H9 (cell line): ENCODE measurements around the gene GOLGA3. TPM values are rescaled to one million over a fixed set of nuclear protein-coding genes. Genes with fewer than 3 reads are reported as not detected.

Experiments
- DNase-seq: peaks from one replicate; pipeline ENCODE4 v3.0.0-alpha.2; 2017
- H2AFZ ChIP-seq: one replicate; pipeline ENCODE4 v1.6.1; 2013; ENCODE audit warnings: mild to moderate bottlenecking, low read length, control low read depth, moderate library complexity
- H2AK5ac ChIP-seq: 2 replicates; pipeline ENCODE4 v1.6.1; 2013; ENCODE audit warnings: low read length, control low read depth, mixed read lengths; ENCODE audit not compliant: insufficient read length
- H2BK120ac ChIP-seq: one replicate; pipeline ENCODE4 v1.6.1; 2013; ENCODE audit warnings: low read depth, mild to moderate bottlenecking, low read length, control low read depth, inconsistent platforms; ENCODE audit not compliant: poor library complexity, severe bottlenecking
- H2BK12ac ChIP-seq: 2 replicates; pipeline ENCODE4 v1.6.1; 2013; ENCODE audit warnings: low read length, control low read depth, mixed read lengths, low read depth; ENCODE audit not compliant: insufficient read length
- H2BK15ac ChIP-seq: 2 replicates; pipeline ENCODE4 v1.6.1; 2013; ENCODE audit warnings: low read depth, low read length, control low read depth
- H2BK20ac ChIP-seq: one replicate; pipeline ENCODE4 v1.6.1; 2013; ENCODE audit warnings: low read depth, mild to moderate bottlenecking, low read length, control low read depth, inconsistent platforms; ENCODE audit not compliant: poor library complexity, severe bottlenecking
- H2BK5ac ChIP-seq: 2 replicates; pipeline ENCODE4 v1.6.1; 2013; ENCODE audit warnings: low read length, control low read depth, mixed read lengths; ENCODE audit not compliant: insufficient read length
- H3K14ac ChIP-seq: 2 replicates; pipeline ENCODE4 v1.6.1; 2013; ENCODE audit warnings: low read length, control low read depth; ENCODE audit not compliant: insufficient read depth
- H3K18ac ChIP-seq: 2 replicates; pipeline ENCODE4 v1.6.1; 2013; ENCODE audit warnings: low read depth, mild to moderate bottlenecking, mixed read lengths, low read length, control low read depth; ENCODE audit not compliant: insufficient read length
- H3K23ac ChIP-seq: 2 replicates; pipeline ENCODE4 v1.6.1; 2013; ENCODE audit warnings: low read length, control low read depth, mixed read lengths, low read depth; ENCODE audit not compliant: insufficient read length
- H3K23me2 ChIP-seq: 2 replicates; pipeline ENCODE4 v1.6.1; 2013; ENCODE audit warnings: low read depth, mild to moderate bottlenecking, mixed read lengths, low read length, control low read depth; ENCODE audit not compliant: insufficient read length, poor library complexity, severe bottlenecking
- H3K27ac ChIP-seq: 2 replicates; pipeline ENCODE4 v1.5.1; 2013; ENCODE audit warnings: low read length, control low read depth, mixed read lengths, low read depth; ENCODE audit not compliant: insufficient read length
- H3K27me3 ChIP-seq: 2 replicates; pipeline ENCODE4 v1.6.1; 2013; ENCODE audit warnings: low read length, control low read depth, inconsistent platforms; ENCODE audit not compliant: insufficient read depth
- H3K4ac ChIP-seq: 2 replicates; pipeline ENCODE4 v1.6.1; 2013; ENCODE audit warnings: low read depth, mild to moderate bottlenecking, control low read depth, inconsistent platforms, low read length, moderate library complexity
- H3K4me1 ChIP-seq: 2 replicates; pipeline ENCODE4 v1.6.1; 2013; ENCODE audit warnings: low read length, control low read depth, inconsistent platforms; ENCODE audit not compliant: insufficient read depth
- H3K4me2 ChIP-seq: 2 replicates; pipeline ENCODE4 v1.6.1; 2013; ENCODE audit warnings: low read length, control low read depth, mixed read lengths; ENCODE audit not compliant: insufficient read length, insufficient read depth
- H3K56ac ChIP-seq: 2 replicates; pipeline ENCODE4 v1.6.1; 2013; ENCODE audit warnings: low read depth, mild to moderate bottlenecking, mixed read lengths, low read length, control low read depth; ENCODE audit not compliant: insufficient read length
- H3K79me1 ChIP-seq: 2 replicates; pipeline ENCODE4 v1.6.1; 2013; ENCODE audit warnings: low read depth, mild to moderate bottlenecking, moderate library complexity, low read length, control low read depth, inconsistent platforms; ENCODE audit not compliant: insufficient read depth, poor library complexity, severe bottlenecking
- H3K79me2 ChIP-seq: 2 replicates; pipeline ENCODE4 v1.6.1; 2013; ENCODE audit warnings: low read length, control low read depth, inconsistent platforms; ENCODE audit not compliant: insufficient read depth
- H3K9ac ChIP-seq: 2 replicates; pipeline ENCODE4 v1.6.1; 2013; ENCODE audit warnings: low read length, control low read depth, mixed read lengths; ENCODE audit not compliant: insufficient read length; ENCODE audit errors: extremely low read depth
- H3K9me3 ChIP-seq: one replicate; pipeline ENCODE4 v1.6.1; 2013; ENCODE audit warnings: low read depth, low read length, inconsistent platforms; ENCODE audit not compliant: control insufficient read depth
- H3T11ph ChIP-seq: one replicate; pipeline ENCODE4 v1.6.1; 2013; ENCODE audit warnings: mild to moderate bottlenecking, low read length, control low read depth, inconsistent platforms
- H4K20me1 ChIP-seq: one replicate; pipeline ENCODE4 v1.6.1; 2013; ENCODE audit not compliant: control insufficient read depth, insufficient read length, insufficient read depth
- H4K5ac ChIP-seq: 2 replicates; pipeline ENCODE4 v1.6.1; 2013; ENCODE audit warnings: low read depth, mild to moderate bottlenecking, mixed read lengths, low read length, control low read depth; ENCODE audit not compliant: insufficient read length
- H4K8ac ChIP-seq: replicated peaks from 2 replicates; pipeline ENCODE4 v1.6.1; 2013; ENCODE audit warnings: low read length, control low read depth, mixed read lengths, low read depth; ENCODE audit not compliant: insufficient read length
- H4K91ac ChIP-seq: 2 replicates; pipeline ENCODE4 v1.6.1; 2013; ENCODE audit warnings: low read depth, mild to moderate bottlenecking, moderate library complexity, mixed read lengths, low read length, control low read depth; ENCODE audit not compliant: insufficient read length
- H3K27ac Mint-ChIP-seq, 3 experiments: 2 replicates in 2 of 3; 3 replicates in 1 of 3; pipeline ENCODE4 v1.8.0; 2020 to 2021; ENCODE audit warnings: mixed read lengths in 3 of 3, mild to moderate bottlenecking in 1 of 3, moderate library complexity in 1 of 3
- H3K27me3 Mint-ChIP-seq: 2 replicates; pipeline ENCODE4 v1.8.0; 2021; ENCODE audit warnings: low read depth, mild to moderate bottlenecking, moderate library complexity, mixed read lengths
- H3K36me3 Mint-ChIP-seq, 3 experiments: 2 replicates in 2 of 3; 3 replicates in 1 of 3; pipeline ENCODE4 v1.8.0; 2020 to 2021; ENCODE audit warnings: low read depth in 3 of 3, mixed read lengths in 3 of 3; ENCODE audit not compliant: insufficient read depth in 1 of 3
- H3K4me1 Mint-ChIP-seq, 2 experiments: 2 replicates each; pipeline ENCODE4 v1.8.0; 2020; ENCODE audit warnings: mixed read lengths in 2 of 2
- H3K4me3 Mint-ChIP-seq, 2 experiments: 2 replicates in 1 of 2; 3 replicates in 1 of 2; pipeline ENCODE4 v1.8.0; 2020 to 2021; ENCODE audit warnings: mild to moderate bottlenecking in 2 of 2, mixed read lengths in 2 of 2, moderate library complexity in 1 of 2
- H3K9me3 Mint-ChIP-seq, 2 experiments: 2 replicates in 1 of 2; 3 replicates in 1 of 2; pipeline ENCODE4 v1.8.0; 2020; ENCODE audit warnings: mild to moderate bottlenecking in 2 of 2, mixed read lengths in 2 of 2, moderate library complexity in 1 of 2
- CTCF ChIP-seq: fragments of 200-600 bp; sonication (generic); conservative IDR thresholded peaks from 3 replicates; pipeline ENCODE4 v1.8.0; 2021; ENCODE audit warnings: antibody characterized with exemption, mild to moderate bottlenecking
- WGBS: extraction: QIAGEN DNeasy Blood & Tissue Kit; methylation state at CpG from one replicate; pipeline ENCODE4 v1.1.7; 2013; ENCODE audit warnings: missing lambda C conversion rate, low lambda C conversion rate, mixed read lengths; ENCODE audit not compliant: insufficient read length; ENCODE audit errors: extremely low coverage; 5-methylcytosine and 5-hydroxymethylcytosine counted together
- total RNA-seq: library from RNA; stranded (reverse); gene quantifications from 2 replicates; pipeline ENCODE4 v1.2.1, GENCODE V29; 2021

GOLGA3 gene
- total RNA-seq, 1 experiment from 2014 or later, result 40.1 TPM

- no peak overlapping the region for H4K5ac ChIP-seq
- no peaks in the 10 kb centered on the region for H3K79me1 ChIP-seq
- no peaks in the 10 kb centered on the region for H3K23me2 ChIP-seq
- H2AFZ ChIP-seq, result no peak overlapping the region
- no peak overlapping the region for H2BK12ac ChIP-seq
- no peak overlapping the region for H2BK20ac ChIP-seq
- no peak overlapping the region for H2BK5ac ChIP-seq
- H2BK120ac ChIP-seq, result no peak overlapping the region
- H4K8ac ChIP-seq, result no peak overlapping the region
- H3K27ac ChIP-seq, result no peak overlapping the region
- no peak overlapping the region for H3T11ph ChIP-seq
- H3K14ac ChIP-seq, result no peak overlapping the region
- no peak for TF ChIP-seq CTCF
- H3K79me2 ChIP-seq, result no peaks in the 10 kb centered on the region
- no peaks in the 10 kb centered on the region for H4K20me1 ChIP-seq
- Mint-ChIP-seq H3K36me3 (peaks cover 26 to 75% (median 64%) of the 10 kb centered on the region in 3 experiments), H3K27me3 (peaks cover 1% of the 10 kb centered on the region; the same call in 1 of the 2 replicates), H3K4me3 (no peak overlapping the region), H3K4me1 (no peaks in the 10 kb centered on the region), H3K27ac (no peak overlapping the region), H3K9me3 (no peaks in the 10 kb centered on the region)
- no peak overlapping the region for H3K18ac ChIP-seq
- H3K27me3 ChIP-seq, result no peaks in the 10 kb centered on the region
- H4K91ac ChIP-seq, result no peak overlapping the region
- no peak overlapping the region for H3K56ac ChIP-seq
- no peak overlapping the region for H2AK5ac ChIP-seq
- H3K9me3 ChIP-seq, result no peaks in the 10 kb centered on the region
- no peak overlapping the region for H2BK15ac ChIP-seq
- no peak overlapping the region for H3K4me2 ChIP-seq
- no peaks in the 10 kb centered on the region for H3K4me1 ChIP-seq
- H3K23ac ChIP-seq, result no peak overlapping the region
- no peak overlapping the region for H3K9ac ChIP-seq
- no CpG with 5 or more reads among the region's 24 CpGs for WGBS
- H3K4ac ChIP-seq, result no peak overlapping the region
- no peak for DNase-seq
Observed at GRCh38 chr12:132775502-132776229, 53.0 kb downstream of the GOLGA3 start.
